ENCODE measurements around the gene SIGLEC10. TPM values are rescaled to one million over a fixed set of nuclear protein-coding genes. Genes with fewer than 3 reads are reported as not detected.

The SIGLEC10 gene
- total RNA-seq, 3 donors from 2014 or later = 1.3 to 10.8 (median 3.8) TPM

DNA sequence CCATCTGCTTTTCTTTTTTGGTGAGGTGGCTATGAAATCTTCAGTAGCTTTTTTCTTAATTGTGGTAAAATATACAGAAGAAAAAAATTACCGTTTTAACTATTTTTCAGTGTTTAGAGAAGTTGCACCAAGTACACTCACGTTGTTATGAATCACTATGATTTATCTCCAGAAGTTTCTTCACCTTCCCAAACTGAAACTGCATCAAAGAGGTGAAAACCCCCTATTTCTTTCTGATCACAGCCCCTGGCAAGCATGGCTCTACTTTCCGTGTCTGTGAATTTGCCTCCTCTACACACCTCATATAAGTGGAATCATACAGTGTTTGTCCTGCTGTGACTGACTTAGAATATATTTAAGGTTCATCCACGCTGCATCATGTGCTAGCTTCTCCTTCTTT lies 15.6 kb upstream of the SIGLEC10 start:
- Histone ChIP-seq H3K9me3 (no peaks in the 10 kb centered on the region), H3K4me3 (no peak overlapping the region), H3K4me1 (ENCODE audit: low read depth) (no peaks in the 10 kb centered on the region), H3K36me3 (ENCODE audit: low read depth) (no peaks in the 10 kb centered on the region)
- intact Hi-C loops (cut with DNase I, micrococcal nuclease) = loop anchor here in 1 of 2 donors (10.0 kb wide), 1 partner anchor 98 kb away; no protein-coding TSS in a partner anchor
- TF ChIP-seq, protein P1, sequence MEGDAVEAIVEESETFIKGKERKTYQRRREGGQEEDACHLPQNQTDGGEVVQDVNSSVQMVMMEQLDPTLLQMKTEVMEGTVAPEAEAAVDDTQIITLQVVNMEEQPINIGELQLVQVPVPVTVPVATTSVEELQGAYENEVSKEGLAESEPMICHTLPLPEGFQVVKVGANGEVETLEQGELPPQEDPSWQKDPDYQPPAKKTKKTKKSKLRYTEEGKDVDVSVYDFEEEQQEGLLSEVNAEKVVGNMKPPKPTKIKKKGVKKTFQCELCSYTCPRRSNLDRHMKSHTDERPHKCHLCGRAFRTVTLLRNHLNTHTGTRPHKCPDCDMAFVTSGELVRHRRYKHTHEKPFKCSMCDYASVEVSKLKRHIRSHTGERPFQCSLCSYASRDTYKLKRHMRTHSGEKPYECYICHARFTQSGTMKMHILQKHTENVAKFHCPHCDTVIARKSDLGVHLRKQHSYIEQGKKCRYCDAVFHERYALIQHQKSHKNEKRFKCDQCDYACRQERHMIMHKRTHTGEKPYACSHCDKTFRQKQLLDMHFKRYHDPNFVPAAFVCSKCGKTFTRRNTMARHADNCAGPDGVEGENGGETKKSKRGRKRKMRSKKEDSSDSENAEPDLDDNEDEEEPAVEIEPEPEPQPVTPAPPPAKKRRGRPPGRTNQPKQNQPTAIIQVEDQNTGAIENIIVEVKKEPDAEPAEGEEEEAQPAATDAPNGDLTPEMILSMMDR (IDR thresholded peaks at IDR 0.05) = no peak
- DNase-seq (no peak), ATAC-seq (no peak)

DNA sequence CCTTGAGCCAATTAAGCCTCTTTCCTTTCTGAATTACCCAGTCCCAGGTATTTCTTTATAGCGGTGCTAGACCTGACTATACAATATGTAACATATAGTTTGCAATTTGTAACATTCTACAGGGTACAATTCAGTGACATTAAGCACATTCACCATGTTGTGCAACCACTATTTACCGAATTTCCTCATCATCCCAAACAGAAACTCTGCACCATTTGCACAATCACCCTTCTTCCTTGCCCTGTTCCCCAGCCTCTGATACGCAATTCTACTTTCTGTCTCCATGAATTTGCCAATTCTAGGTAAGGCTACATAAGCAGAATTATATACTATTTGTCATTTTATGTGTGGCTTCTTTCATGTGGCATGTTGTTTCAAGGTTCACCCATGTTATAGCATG lies 13.7 kb upstream of the SIGLEC10 start:
- DNase-seq = no peak
- Histone ChIP-seq H3K9me3 (no peaks in the 10 kb centered on the region), H3K36me3 (ENCODE audit: low read depth) (no peaks in the 10 kb centered on the region), H3K4me3 (no peak overlapping the region), H3K4me1 (ENCODE audit: low read depth) (no peaks in the 10 kb centered on the region)
- ATAC-seq = no peak
- TF ChIP-seq, protein P1 (IDR thresholded peaks at IDR 0.05) = no peak
- intact Hi-C loops (cut with DNase I, micrococcal nuclease) = loop anchor here in 1 of 2 donors (10.0 kb wide), 1 partner anchor 96 kb away; no protein-coding TSS in a partner anchor

DNA sequence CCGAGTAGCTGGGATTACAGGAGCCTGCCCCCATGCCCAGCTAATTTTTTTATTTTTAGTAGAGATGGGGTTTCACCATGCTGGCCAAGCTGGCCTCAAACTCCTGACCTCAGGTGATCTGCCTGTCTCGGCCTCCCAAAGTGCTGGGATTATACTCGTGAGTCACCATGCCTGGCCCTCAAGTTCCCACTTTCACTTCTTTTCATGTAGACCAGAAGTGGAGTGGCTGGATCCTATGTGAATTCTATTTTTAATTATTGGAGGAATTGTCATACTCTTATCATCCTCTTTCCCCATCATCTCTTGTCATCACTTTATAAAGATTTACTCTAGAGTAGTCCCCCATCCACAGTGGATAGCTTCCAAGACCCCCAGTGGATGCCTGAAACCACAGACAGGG lies 12.8 kb upstream of the SIGLEC10 start:
- TF ChIP-seq, protein P1 (IDR thresholded peaks at IDR 0.05) = no peak
- no peak overlapping the region for H3K4me3 ChIP-seq
- no peak for DNase-seq
- intact Hi-C loops (cut with DNase I, micrococcal nuclease) = loop anchor here in 1 of 2 donors (10.0 kb wide), 1 partner anchor 95 kb away; no protein-coding TSS in a partner anchor
- no peaks in the 10 kb centered on the region for H3K36me3 ChIP-seq (ENCODE audit: low read depth)
- no peaks in the 10 kb centered on the region for H3K9me3 ChIP-seq
- ATAC-seq = no peak
- H3K4me1 ChIP-seq (ENCODE audit: low read depth) = no peaks in the 10 kb centered on the region

- ATAC-seq = no peak
- intact Hi-C loops (cut with DNase I, micrococcal nuclease) = no loop called here
- no peak for DNase-seq
- H3K4me1 ChIP-seq (ENCODE audit: low read depth) = no peaks in the 10 kb centered on the region
- no peaks in the 10 kb centered on the region for H3K36me3 ChIP-seq (ENCODE audit: low read depth)
- H3K9me3 ChIP-seq = no peaks in the 10 kb centered on the region
- TF ChIP-seq, protein P1 (IDR thresholded peaks at IDR 0.05) = no peak
- H3K4me3 ChIP-seq = no peak overlapping the region
These were observed 9.8 kb upstream of the SIGLEC10 start for GRCh38 chr19:51427201-51427600.

- TF ChIP-seq, protein P1 (IDR thresholded peaks at IDR 0.05) = peak; percentile 100
- DNase-seq (peak; percentile 86 to 96 (median 92)), ATAC-seq (peak; percentile 98)
- no peaks in the 10 kb centered on the region for H3K4me1 ChIP-seq (ENCODE audit: low read depth)
- intact Hi-C loops (cut with DNase I, micrococcal nuclease) = no loop called here
- H3K4me3 ChIP-seq = no peak overlapping the region
- no peaks in the 10 kb centered on the region for H3K9me3 ChIP-seq
- no peaks in the 10 kb centered on the region for H3K36me3 ChIP-seq (ENCODE audit: low read depth)
These were observed 4.6 kb upstream of the SIGLEC10 start for GRCh38 chr19:51422053-51422448.

Data from mucosa of descending colon (tissue), 3 donors.